GM21381 (cell line): ENCODE data around the gene DLGAP3.

Experiments
- ATAC-seq: cut with Tn5 transposase; IDR thresholded peaks from one replicate; pipeline ENCODE4 v1.9.1; 2021; ENCODE audit warnings: mild to moderate bottlenecking, moderate library complexity; ENCODE audit not compliant: unreplicated experiment

The DLGAP3 gene

DNA sequence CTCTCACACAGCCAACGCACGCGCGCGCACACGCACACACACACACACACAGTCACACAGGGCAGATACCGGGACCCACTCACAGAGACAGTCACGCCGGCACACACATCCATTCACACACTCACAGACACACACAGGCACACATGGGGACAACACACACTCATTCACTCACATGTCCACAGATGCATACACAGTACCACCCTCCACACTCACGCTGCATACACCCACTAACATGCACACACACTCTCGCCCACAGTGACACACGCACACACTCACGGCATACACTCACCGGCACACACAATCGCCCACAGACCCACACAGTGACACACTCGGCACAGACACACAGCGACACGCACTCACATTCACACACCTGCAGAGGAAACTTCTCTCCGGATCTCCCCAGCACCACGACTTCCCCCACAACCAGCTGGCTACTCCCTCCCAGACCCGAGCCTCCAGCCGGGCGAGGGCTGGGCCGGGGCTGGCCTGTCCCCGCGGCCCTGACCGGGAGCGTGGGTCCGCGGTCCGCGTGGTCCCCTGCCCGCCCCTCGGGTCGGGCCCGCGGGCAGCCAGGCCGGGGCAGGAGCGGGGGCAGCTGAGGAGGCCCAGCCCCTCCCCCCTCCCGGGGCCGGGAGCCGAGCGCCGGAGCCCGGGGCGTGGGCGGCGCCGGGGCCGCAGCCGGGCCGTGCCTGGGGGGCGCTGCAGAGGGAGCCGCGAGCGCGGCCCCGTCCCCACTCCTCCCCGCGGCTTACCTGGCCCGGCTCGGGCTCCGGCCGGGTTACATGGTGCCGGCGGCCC lies 552 bp downstream of the DLGAP3 start:
- no peak for ATAC-seq

DNA sequence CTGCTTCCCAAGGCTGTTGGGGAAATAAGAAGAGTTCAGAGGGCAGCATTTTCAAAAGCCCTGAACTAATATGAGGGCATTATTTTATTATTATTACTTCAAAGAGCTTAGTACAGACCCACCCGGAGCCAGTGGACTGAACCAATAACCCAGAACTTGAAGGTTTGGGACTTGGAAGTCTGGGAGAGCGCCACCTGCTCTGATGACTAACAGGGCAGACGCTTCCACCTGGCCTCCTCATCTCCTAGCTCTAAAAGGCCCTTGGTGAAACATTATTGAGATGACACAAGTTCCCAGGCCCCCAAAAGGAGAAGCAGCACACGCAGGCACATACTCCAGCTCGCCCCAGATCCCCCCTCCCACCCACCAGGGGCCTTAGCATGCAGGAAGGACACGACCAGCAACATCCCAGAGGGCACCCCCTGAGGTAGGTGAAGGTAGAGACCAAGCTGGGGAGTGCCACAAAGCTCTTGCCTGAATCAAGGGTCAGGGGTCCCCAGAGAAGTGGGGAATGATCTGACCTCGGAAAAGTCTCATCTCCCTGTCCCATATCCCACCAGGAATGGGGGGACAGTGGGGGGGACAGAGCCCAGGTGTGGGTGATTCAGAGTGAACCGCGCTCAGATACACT lies 1.3 kb downstream of the DLGAP3 start:
- ATAC-seq: no peak

DNA sequence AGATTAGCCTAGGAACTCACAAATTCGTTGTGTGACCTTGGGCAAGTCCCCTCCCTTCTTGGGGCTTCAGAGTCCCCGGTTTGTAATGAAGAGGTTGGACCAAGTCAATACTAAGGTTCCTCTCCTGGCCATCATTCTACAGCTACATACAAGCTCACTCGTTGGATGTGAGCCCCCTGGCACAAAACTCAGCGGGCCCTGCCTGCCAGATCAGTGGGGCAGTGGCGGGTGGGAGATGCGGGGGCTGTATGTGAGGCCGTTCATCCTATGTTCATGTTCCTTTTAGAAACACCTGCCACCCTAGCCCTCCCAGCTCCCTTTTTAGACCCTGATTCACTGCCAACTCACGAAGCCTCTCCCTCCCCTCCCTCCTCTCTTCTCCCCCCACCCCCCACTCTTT lies 2.1 kb downstream of the DLGAP3 start:
- ATAC-seq: no peak

DNA sequence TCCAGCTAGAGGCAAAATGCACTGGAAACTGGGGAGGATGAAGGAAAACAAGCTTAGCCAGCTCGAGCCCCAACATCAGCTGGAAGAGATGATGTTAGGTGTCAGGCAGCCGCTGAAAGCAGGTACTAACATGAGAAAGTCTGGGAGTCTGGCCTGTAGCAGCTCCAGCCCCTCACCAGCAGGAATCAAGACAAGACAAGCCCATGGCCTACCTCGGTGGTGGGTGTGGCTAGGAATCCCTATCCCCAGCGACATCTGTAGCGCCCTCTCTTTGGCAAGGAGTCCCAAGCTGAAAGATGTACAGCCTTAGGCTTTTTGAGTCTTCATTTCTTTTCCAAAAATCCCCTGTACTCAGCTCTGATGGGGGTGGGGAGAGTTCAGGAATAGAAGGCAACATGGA lies 2.6 kb downstream of the DLGAP3 start:
- no peak for ATAC-seq

DNA sequence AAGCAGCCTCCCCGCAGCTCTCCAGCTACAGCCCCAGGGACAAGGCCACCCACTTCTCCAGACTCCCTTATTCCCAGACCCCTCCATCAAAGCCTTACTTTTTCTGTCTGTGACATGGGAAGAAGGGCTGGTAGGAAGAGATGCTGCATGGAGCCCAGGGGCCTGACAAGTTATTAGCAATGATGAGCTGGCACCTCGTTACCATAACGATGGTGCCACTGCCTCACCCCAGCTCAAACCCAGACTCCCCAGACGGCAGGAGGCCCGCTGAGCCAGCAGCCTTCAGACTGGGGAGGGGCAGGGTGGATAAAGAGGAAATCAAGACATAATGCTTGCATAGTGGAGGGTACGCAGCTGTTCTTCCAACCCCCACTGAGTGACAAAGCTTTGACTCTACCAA lies 3.3 kb downstream of the DLGAP3 start:
- no peak for ATAC-seq

DNA sequence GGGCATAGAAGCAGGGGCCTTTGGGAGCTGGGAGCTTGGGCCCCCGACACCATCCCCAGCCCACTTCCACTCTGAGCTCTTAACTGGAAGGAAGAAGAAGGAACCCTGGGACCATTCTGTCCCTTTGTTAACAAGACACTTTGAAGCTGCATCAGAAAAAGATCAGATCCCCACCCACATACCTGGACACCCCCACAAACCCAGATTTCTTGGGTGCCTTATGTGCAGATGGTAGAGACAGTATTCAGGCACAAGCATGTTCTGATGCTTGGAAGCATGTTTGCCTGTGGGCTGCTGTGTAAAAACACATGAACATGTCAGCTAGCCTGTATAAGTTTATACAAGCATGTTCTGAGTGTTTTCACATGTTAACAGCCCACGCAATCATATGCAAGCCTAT lies 3.7 kb downstream of the DLGAP3 start:
- ATAC-seq: no peak

DNA sequence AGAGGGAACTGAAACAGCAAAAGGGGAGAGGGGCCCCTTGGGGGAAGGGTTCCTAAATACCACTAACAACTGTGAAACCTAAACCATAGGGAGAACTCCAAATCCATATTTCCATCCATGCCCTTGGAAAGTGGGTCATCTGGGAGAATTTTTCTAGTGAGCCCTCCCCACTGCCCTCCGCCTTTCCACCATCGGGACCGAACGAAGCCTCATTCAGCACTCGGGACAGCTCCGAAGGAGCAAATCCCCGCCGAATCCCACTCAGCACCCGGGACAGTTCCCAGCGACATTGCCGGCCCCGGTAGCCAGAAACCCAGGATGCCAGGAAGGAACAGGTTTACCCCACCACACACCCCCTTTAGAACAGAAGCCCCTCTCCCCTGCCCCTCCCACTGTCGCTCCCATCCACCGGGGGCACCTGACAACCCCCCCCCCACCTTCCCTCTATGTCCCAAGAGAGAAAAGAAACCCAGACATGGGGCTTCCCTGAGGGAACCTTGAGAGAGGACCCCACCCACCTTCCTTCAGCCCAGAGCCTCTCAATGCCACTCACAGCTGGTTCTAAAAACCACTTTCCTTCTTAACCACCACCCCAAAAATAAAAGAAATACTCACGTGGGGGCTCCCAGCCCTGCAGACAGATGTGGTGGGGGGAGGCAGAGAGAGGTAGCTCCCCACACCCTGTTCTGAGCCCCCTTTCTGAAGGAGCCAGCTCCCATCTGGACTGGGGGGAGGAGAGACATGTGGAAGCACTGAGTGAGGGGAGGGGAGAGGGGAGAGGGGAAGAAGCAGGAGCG lies 4.5 kb downstream of the DLGAP3 start:
- no peak for ATAC-seq

DNA sequence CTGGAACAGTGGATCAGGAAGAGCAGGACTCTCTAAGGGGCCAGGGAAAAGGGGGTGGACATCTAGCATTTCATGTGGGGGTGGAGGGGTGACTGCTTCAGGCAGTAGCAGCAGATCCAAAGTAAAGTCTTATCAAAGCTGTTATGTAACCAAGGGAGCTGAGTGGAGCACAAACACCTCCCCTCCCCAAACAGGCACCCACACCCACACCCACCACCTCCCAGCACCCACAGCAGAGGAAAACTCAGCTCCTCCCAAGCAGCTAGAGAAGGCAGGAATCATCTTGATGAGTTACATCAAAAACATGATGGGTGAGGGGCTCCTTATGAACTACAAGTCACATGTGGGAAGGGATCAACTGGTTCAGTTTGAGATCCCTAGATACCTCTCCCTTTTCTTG lies 6.0 kb downstream of the DLGAP3 start:
- ATAC-seq: no peak

DNA sequence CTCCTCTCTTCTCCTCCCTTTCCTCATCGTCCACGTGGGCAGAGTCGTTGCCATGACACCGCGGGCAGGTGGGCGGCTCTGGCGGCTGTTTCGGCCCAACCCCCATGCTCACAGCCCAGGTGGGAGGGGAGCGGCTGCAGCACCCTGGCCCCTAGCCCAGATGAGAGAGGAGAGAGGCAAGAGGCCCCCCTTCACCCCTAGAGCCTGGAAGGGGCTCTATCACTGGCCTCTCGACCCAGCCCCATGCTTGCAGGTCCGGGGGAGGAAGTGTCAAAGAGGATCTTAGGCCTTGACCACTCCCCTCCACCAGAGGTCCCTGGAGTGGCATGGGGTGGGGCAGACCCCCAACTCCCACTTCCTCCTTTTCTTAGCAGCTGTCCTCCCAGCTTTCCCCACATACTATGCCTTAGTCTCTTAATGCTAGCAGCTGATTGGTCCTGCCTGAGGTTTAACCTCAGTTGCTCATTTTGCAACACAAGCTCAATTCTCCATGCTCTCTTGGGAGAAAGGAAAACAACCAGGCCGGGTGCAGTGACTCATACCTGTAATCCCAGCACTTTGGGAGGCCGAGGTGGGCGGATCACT lies 10.4 kb downstream of the DLGAP3 start:
- ATAC-seq: no peak

DNA sequence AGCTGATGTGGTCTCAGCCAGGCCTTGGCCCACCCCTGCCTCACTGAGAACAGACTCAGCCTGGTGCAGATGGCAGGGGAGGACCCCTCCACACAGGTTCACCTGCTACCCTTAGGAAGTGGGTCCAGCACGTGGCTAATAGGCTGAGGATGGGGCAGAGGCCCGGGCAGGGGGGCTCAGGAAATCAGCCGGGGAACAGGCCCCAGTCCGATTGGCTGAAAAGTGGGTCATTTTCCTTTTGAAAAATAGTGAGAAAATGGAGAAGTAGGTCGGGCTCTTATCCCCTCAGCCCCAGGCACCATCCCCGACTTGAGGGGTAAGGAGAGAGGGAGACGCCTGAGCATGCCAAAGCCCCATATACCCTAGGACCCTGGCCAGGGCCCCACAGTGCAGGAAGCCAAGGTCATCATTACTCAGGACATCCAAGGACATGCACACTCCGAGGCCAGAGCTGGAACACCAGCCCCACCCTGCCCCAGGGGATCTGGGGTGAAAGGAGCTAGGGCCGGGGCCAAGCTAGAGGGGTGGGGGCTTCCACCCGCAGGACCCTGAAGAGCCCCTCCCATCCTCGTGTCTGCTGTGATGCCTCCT lies 11.0 kb downstream of the DLGAP3 start:
- ATAC-seq: no peak

DNA sequence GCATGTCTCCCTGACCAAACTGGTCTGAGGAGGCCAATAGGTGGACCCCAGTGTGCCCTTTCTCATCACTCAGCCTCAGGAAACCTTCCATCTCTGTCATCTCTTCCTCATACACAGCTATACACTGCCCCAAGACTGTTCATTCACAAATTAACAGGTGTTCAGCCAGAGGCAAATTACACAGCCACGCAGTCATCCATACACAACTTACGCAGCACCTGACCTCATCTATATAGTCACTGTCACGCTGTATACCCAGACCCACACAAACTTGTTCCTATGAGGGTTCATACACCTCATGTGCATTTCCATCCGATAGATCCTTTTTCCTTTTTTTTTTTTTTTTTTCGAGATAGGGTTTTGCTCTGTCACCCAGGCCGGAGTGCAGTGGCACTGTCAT lies 12.4 kb downstream of the DLGAP3 start:
- ATAC-seq: no peak

DNA sequence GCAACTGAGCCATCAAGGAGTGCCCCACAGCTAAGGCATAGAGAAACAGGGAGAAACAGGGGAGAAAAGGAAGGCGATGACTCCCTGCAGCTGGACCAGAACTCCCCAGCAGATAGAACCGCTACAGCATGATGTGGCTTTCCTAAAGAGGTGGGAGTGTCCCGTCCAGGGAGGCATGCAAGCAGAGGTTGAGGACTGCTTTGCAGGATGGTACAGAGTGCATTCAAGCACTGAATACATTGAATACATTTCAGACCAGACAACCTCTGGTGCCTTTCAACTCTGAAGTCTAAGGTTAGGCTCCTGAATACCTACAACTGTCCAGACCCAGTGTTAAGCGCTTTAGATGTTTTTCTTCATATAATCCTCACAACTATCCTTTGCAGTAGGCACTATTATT lies 13.3 kb downstream of the DLGAP3 start:
- ATAC-seq: no peak

DNA sequence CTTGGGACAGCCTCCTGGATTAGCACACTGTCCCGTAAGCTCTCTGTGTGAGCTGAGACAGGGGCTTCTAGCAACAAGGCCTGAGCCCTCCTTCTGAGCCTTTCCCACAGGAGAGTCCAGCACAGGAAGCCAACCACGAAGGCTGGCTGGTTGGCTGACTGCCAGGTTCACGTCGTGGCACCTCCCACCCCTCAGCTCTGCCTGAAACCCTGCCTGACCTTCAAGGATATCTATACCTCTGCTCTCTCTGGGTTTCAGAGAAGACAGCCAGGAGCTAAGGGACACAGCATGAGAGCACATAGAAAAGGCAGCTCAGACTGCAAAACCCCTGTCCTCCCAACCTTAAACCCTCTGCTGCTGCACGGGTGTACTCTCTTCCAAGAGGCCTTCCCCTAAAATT lies 13.9 kb downstream of the DLGAP3 start:
- no peak for ATAC-seq

DNA sequence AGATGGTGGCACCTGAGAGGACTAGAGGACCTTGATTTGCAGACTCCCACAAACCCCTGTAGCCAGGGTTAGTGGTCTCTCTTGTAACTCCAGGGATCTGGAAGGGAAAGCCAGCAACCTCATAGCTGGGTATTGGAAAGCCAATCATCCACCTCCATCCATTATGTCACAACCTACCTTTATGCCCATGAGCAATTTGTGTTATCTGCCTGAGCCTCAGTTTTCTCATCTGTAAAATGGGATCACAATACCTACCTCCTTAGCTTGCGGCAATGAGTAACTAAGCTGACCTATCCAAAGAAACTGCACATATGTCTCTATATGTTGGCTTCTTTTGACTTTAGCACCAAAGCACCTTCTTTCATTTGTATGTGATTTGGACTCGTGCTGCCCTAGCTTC lies 14.5 kb downstream of the DLGAP3 start:
- no peak for ATAC-seq

DNA sequence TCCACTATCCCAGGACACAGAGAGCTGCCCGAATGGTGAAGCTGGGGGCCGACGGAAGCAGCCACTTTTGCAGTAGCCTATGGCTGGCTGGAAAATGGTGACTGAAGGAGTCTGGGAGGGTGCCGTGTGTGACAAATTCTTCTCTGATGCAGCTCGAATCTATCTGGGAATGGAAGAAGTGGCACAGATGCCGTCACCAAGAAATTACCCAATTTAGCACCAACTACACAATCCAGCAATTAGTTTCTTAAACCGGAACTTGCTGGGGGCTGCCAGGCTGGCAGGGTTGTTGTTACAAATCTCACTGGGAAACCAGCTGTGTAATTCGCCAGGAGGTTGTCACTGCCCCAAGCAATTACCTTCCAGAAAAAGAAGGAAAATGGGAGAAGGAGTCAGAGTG lies 18.0 kb downstream of the DLGAP3 start:
- no peak for ATAC-seq

DNA sequence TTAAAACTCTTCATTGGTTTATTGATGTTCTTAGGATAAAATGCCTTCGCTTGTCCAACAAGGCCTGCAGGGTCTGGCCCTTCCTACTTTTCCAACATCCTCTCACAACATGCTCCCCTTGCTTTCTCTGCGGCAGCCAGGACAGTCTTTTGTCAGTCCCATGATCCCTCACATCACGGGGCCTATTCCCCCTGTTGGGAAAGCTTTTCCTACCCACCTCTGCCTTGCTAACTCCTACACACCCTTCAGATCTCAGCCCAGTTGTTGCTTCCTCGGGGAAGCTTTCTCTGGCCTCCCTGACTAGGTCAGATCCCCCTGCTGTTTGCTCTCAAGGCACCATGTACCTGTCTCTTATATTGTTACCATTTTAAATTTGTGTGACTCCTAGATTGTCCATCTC lies 19.0 kb downstream of the DLGAP3 start:
- no peak for ATAC-seq

DNA sequence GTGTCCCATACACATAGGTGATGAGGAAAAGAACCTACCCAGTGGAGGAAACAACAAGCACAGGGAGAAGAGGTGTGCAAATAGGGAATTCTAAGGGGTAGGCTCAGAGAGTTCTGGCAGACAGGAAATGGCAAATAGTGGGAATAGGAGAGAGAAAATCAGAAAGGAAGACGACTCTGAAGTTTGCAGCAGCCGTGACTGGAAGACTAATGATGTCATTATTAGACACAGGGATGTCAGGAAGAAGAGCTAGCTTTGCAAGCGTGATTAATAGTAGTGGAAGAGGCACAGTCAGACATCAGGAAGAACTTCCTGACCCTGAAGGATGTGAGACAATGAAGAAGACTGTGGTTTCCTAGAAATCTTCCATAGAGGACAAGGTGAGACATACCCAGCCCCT lies 21.1 kb downstream of the DLGAP3 start:
- ATAC-seq: no peak

DNA sequence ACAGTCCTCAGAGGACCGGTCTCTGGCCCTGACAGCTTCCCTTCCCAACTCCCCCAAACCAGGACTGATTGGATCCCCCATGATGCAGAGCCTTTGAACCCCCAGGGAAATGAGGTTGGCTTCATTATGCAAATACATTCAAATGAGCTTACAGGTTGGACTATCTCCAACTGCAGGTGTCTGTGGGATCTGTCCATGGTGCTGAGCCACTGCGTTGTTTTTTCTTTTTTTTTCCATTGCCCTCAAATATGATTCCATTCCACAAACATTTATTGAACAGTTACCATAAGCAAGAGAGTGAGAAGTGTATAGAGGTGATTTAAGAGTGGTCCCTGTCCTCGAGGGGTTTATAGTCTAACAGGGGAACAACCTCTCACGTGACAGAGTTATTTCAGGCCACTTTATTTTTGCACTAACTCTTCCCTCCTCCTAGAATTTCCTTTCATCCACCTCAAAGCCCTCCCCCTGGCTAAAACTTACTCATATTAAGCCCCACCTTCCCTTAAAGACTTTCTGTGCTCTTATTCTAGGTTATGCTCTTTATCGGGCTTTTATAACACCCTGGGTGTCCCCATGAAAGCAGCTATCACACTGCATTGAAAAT lies 21.9 kb downstream of the DLGAP3 start:
- no peak for ATAC-seq

DNA sequence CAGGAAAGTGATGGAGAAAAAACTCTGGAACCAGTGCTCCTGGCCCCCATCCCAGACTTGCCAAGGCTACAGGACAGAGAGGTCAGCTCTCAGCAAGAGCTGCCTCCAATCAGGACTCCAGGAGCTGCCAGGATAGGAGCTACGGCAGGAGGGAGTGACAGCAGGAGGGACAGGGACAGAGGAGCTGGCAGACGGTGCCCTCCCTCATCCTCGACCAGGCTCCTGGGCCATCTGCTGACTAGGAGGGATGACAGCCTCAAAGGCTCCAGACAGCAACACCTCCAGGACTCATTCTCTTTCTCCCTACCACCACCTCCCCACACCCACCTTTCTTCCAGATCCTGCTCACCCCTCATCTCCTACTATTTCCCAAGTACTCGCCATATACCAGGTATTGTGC lies 22.7 kb downstream of the DLGAP3 start:
- ATAC-seq: no peak

DNA sequence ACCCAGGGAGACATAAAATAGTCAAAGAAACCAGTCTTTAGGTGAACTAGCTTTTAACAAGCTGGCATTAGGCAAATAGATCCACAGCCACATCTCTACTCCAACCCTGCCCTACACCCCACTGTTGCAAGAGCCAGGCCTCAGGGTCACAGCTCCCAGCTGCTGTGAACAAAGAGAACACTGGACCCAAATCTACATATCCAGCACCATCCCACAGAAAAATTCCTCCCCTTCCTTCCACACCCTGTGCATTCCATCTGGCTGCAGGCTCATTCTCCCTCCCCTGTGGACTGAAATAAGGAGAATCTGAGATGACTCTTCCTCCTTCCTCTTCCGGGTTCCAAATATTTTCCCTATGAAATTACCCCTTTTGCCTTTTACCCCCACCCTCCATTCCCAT lies 23.2 kb downstream of the DLGAP3 start:
- ATAC-seq: no peak

DNA sequence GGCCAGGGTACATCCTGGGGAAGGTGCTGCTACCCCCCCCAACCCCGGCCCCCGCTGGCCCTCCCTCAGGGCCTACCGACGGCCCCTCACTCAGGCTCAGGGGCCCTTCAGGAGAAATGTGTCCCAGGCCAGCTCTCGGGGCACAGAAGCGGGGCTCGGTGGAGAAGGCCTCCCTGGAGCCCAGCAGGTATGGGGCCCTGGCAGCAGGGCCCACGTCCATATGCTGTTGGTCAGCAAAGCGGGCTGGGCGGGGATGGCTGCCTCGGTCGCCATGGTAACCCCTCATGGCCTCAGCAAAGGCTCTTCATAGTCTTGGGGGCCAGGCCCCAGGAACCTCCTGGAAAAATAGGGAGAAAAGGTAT lies 24.4 kb downstream of the DLGAP3 start:
- no peak for ATAC-seq
